HG02588 (cell line): ENCODE measurements around the gene KRTAP2-3.
"Not testable (repeated sequence)": the region's sequence is repeated elsewhere in the genome, so short reads cannot be mapped to it uniquely, and the experiment has no call there.

Source experiments
- ATAC-seq: cut with Tn5 transposase; IDR thresholded peaks from one replicate; pipeline ENCODE4 v1.9.1; 2021; ENCODE audit warnings: mild to moderate bottlenecking, moderate library complexity; ENCODE audit not compliant: unreplicated experiment

Gene KRTAP2-3

DNA sequence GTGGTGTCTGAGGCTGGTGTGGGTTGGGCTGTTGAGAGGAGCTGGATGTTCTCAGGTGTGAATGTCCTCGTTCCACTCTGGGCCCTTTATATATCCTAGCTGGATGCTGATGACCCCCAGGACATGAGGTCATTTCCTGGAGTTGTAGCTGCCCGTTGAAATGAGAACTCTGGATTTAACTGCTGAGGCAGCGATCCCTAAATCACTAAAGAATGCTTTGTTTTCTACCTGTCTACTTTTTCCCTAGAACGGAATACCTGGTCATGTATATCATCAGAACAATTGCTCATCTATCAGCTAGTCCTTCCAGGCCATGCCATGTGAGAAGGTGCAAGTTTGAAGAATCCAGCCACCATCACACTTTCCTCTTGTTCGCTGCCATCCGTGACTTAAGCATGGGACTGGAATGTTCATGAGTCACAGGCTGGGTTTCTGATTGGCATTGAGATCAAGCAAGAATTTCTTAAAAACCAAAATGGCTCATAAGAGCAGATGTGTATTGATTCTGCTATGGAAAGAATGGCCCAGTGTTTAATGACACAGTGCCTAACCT is at the start of gene KRTAP2-3:
Gene KRTAP2-3, minus strand, starts transcription at position 63 of the 553 bp plus-strand sequence. CDS start 64 bp downstream, outside the sequence.
- ATAC-seq, result no peak

DNA sequence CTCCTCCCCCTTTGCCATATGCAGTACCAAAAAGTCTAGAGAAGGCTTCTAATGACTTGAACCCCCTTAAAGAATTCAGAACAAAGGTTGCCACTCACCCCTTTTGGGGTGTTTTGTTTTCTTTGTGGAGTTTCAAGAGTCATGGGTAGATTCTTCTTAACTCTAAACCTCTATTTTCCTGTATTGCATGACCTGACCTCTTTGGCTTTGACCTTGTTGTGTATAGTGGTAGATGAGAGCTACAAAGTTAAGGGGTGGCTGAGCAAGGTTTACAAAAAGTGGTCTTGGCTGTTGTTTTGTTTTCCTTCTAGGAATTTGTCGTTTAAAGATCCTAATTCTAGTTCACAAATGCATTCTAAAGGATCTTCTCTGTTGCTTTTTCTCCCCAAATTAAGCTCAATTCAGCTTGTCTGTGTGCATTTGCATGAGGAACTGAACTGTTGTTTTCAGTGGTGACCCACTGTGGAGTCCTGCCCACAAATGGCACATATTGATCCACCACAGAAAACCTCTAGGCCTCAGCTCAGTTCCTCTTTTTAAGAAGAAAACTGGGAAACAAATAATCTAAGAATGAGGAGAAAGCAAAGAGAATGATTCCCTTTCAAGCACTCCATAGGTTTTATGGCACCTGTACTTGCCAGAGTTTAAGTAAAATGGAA is 48.9 kb upstream of the KRTAP2-3 start:
- ATAC-seq, result not testable (repeated sequence)

DNA sequence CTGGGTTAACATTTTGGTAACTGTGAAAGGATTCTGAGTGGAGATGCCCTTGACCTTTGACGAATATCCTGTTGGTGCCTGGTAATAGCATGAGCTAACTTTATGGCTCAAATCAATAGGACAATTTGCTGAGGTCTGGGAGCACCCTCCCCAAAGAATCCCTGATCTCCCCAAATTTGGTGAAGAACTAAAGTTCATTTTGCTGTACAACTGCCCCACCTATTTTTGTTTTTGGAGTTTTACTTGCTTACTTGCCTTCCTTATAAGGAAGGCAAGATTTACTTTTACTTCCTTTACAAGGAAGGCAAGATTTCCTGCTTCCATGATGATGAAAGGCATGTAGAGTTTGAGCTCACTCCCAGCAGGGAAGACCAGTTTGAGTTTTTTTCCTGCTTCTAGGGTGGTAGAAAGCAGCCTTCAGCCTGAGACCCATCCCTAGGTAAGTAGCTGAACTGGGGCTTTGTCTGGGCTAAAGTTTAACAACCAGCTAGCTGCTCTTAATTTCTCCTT is 48.1 kb upstream of the KRTAP2-3 start:
- ATAC-seq, result no peak

DNA sequence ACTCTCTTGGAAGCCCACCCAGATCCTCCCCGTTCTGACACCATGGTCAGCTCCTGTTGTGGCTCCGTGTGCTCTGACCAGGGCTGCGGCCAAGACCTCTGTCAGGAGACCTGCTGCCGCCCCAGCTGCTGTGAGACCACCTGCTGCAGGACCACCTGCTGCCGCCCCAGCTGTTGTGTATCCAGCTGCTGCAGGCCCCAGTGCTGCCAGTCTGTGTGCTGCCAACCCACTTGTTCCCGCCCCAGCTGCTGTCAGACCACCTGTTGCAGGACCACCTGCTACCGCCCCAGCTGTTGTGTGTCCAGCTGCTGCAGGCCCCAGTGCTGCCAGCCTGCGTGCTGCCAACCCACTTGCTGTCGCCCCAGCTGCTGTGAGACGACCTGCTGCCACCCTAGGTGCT is 45.4 kb upstream of the KRTAP2-3 start, which contains the start of gene KRTAP4-9:
Gene KRTAP4-9, plus strand, starts transcription at position 43 of the 400 bp plus-strand sequence. Its CDS starts 0 bp downstream, at position 43.
- ATAC-seq, result not testable (repeated sequence)

- ATAC-seq, result not testable (repeated sequence)
These were observed 44.6 kb upstream of the KRTAP2-3 start for GRCh38 chr17:41104386-41105038.

- no peak for ATAC-seq
These were observed 44.0 kb upstream of the KRTAP2-3 start for GRCh38 chr17:41103896-41104295.

- no peak for ATAC-seq
These were observed 41.8 kb upstream of the KRTAP2-3 start, which contains the start of gene KRTAP4-16 for GRCh38 chr17:41101586-41102259. Gene KRTAP4-16 (minus strand): TSS chr17:41102209. CDS start chr17:41102209, 0 bp downstream.

- ATAC-seq, result not testable (repeated sequence)
These were observed 40.0 kb upstream of the KRTAP2-3 start for GRCh38 chr17:41099682-41100480.

DNA sequence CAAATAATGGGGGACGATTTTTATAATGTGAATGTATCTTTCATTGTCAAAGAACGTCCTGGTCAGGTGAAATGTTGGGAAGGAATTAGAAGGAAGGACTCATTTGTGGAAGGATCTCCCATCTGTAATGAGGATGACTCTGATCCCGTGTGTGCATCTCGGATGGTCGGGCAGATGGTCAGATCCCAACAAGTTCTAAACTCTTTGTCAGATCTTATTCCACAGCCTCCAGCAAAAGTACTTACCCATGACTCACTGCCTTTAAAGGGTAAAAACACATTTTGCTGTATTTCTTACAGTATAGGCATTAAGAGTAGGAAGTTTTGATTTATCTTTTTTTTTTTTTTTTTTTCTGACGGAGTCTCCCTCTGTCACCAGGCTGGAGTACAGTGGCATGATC is 38.6 kb upstream of the KRTAP2-3 start:
- ATAC-seq, result no peak

DNA sequence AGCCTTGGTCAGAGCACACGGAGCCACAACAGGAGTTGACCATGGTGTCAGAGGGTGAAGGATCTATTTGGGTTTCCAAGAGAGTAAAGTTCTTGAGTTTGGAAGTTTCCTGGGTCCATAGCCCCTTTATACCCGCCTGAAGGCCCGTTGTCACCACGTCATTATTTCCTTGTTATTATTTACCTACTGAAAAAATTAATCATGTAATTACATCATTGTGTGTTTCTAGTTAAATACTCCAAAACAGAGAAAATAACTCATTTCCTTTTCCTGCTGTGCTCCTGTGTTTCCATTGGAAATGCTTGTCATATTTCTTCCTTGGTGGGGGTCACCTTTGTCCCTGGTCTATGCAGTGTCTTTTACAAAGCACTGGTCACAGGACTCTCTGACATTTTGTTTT is 38.1 kb upstream of the KRTAP2-3 start, which contains the start of gene KRTAP4-8:
Gene KRTAP4-8, minus strand, starts transcription at position 101 of the 400 bp plus-strand sequence. Its CDS starts 58 bp downstream, at position 43.
- ATAC-seq, result no peak

GRCh38 chr17:41096055-41096454 is 36.1 kb upstream of the KRTAP2-3 start:
- no peak for ATAC-seq

DNA sequence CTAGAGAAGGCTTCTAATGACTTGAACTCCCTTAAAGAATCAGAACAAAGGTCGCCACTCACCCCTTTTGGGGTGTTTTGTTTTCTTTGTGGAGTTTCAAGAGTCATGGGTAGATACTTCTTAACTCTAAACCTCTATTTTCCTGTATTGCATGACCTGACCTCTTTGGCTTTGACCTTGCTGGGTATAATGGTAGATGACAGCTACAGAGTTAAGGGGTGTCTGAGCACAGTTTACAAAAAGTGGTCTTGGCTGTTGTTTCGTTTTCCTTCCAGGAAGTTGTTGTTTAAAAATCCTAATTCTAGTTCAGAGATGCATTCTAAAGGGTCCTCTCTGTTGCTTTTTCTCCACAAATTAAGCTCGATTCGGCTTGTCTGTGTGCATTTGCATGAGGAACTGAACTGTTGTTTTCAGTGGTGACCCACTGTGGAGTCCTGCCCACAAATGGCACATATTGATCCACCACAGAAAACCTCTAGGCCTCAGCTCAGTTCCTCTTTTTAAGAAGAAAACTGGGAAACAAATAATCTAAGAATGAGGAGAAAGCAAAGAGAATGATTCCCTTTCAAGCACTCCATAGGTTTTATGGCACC is 28.9 kb upstream of the KRTAP2-3 start:
- ATAC-seq, result not testable (repeated sequence)

DNA sequence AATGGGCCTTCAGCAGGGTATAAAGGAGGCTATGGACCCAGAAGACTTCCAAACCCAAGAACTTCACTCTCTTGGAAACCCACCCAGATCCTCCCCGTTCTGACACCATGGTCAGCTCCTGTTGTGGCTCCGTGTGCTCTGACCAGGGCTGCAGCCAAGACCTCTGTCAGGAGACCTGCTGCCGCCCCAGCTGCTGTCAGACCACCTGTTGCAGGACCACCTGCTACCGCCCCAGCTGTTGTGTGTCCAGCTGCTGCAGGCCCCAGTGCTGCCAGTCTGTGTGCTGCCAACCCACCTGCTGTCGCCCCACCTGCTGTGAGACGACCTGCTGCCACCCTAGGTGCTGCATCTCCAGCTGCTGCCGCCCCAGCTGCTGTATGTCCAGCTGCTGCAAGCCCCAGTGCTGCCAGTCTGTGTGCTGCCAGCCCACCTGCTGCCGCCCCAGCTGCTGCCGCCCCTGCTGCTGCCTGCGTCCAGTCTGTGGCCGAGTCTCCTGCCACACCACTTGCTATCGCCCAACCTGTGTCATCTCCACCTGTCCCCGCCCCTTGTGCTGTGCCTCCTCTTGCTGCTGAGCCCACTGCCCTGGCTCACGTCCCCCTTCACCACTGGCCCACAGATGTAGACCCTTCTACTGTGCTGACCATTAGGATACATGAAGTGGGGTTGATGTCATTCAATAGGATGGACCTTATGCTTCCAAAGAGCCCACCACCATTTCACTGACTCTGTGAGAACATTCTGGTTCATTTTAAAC is 24.4 kb upstream of the KRTAP2-3 start, which contains the start of gene KRTAP4-7:
Gene KRTAP4-7, plus strand, starts transcription at position 51 of the 757 bp plus-strand sequence. Its CDS starts 57 bp downstream, at position 108.
- ATAC-seq, result not testable (repeated sequence)

DNA sequence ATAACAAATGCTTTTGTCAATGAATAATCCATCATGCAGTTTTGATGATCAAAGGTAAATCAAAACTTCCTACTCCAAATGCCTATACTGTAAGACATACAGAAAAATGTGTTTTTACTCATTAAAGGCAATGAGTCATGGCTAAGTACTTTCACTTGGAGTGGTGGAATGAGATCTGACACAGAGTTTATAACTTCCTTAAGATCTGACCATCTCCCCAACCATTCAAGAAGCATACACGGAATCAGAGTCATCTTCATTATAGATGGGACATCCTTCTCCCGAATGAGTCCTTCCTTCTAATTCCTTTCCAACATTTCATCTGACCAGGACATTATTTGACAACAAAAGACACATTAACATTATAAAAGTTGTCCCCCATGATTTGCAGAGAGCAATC is 23.5 kb upstream of the KRTAP2-3 start:
- not testable (repeated sequence) for ATAC-seq

GRCh38 chr17:41082626-41083025 is 22.7 kb upstream of the KRTAP2-3 start:
- no peak for ATAC-seq

DNA sequence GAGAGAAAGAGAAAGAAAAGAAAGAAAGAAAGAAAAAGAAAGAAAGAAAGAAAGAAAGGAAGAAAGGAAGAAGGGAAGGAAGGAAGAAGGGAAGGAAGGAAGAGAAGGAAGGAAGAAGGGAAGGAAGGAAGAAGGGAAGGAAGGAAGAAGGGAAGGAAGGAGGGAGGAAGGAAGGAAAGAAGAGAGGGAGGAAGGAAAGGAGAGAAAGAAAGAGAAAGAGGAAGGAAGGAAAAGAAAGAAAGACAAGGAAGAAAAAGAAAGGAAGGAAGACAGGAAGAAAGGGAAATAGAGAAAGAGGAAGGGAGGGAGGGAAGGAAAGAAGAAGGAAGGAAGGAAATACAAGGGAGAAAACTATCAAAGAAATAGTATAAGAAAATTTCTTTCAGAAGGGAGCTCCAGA is 16.9 kb upstream of the KRTAP2-3 start:
- no peak for ATAC-seq

GRCh38 chr17:41073676-41074075 is 13.8 kb upstream of the KRTAP2-3 start:
- ATAC-seq, result no peak

- no peak for ATAC-seq
These were observed 11.9 kb upstream of the KRTAP2-3 start for GRCh38 chr17:41071606-41072360.
